GM12873 (cell line): Measurements from ENCODE around the gene MOSMO.
A peak's percentile ranks its signal among the peaks of the same experiment; 100 is the strongest.

ENCODE experiments used
- CTCF ChIP-seq: IDR thresholded peaks from 2 replicates; pipeline ENCODE4 v1.5.1; 2012; ENCODE audit warnings: low read depth, mild to moderate bottlenecking, moderate library complexity, low read length, control low read depth; ENCODE audit not compliant: insufficient read depth; ENCODE audit errors: missing control alignments

MOSMO gene

DNA sequence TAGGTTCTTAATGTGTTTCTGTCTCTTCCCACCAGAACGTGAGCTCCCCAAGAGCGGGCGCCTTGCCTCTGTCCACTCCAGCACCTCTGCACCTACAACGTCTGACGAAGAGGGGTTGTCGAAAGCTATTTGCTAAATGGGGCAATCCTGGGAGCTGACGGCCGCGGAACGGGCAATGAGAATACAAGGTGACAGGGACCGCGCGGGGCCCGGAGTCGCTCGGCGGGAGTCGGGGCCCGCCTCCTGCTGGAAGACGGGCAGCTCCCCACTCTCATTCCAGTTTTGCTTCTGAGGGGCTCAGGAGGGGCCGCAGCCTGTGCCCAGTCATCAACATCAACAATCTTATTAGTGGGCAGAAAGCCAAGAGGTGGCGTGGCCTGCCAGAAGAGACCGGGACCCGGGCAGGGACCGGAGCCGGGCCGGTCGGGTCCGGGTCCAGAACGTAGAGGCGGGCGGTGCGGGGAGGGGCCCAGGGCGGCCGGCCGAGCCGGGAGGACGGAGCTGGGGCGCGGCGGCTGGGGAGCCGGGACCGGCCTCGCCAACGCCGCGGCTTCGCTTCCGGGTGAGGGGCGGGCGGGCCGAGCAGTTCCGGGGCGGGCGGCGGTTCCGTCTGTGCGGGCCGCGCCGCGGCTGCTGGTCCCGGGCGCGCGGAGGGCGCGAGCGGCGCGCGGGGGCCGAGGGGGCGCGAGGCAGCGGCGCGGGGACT lies at the start of gene MOSMO:
TSS of gene MOSMO (plus strand) at position 603 of the 706 bp plus-strand sequence. CDS start 191 bp downstream, outside the sequence.
- TF ChIP-seq CTCF: peak; percentile 6

- no peak for TF ChIP-seq CTCF
Observed at GRCh38 chr16:21959050-21959449, 48.9 kb upstream of the MOSMO start.

DNA sequence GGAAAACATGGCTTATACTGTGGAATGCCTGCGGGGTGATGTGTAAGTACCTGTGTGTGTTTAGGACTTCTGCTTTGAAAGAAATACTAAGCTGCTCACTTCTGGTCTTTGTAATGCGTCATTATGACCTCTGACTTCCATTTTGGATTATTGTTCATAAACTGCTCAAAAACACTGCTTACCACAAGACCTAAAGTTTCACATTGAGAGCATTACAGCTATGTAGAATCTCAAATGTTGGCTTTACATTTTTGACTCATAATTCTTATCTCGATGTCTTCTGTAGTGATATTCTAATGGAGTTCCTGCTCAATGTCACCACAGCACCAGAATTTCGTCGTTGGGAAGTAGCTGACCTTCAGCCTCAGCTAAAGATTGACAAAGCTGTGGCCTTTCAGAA lies 45.4 kb upstream of the MOSMO start:
- TF ChIP-seq CTCF: no peak

- no peak for TF ChIP-seq CTCF
Observed at GRCh38 chr16:21963887-21964286, 44.0 kb upstream of the MOSMO start.

DNA sequence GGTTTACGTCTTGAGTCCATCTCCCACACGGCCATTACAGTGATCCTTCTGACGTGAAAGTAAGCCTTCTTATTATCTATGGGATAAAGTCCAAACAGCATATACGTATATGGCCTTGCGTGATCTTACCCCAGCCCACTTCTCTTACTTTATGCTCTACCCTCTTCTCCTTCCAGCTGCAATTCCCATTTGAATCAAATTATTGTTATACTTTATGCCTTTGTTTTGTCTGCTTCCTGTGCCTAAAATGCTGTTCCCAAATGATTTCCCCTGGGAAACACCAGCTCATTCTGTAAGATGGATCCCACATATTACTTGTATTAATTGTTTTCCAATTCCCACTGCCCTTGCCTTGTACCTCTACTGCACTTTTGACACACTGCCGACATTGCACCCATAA lies 43.6 kb upstream of the MOSMO start:
- TF ChIP-seq CTCF: no peak

DNA sequence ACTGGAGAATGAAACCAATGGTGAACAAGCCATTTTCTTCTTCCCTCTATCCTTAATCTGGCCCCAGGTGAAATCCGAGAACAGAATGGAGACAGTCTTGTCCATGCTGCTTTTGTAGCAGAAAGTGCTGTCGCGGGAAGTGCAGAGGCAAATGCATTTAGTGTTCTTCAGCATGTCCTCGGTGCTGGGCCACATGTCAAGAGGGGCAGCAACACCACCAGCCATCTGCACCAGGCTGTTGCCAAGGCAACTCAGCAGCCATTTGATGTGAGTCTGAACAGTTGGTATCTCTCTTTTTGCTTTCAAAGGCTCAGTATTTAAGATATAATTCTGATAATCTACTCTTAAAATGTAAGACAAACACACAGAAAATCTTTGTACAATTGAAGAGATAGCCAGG lies 36.1 kb upstream of the MOSMO start:
- no peak for TF ChIP-seq CTCF

GRCh38 chr16:21973945-21974344 lies 34.0 kb upstream of the MOSMO start:
- TF ChIP-seq CTCF: no peak
